Measurements from ENCODE around the gene ARL2BP. TPM values are rescaled to one million over a fixed set of nuclear protein-coding genes. Genes with fewer than 3 reads are reported as not detected.

The ARL2BP gene
- total and polyA plus RNA-seq, 2 of the 13 experiments (the other 11 are each of a cell fraction or from before 2014, with no cell fraction given) = 64.3 to 67.6 TPM

DNA sequence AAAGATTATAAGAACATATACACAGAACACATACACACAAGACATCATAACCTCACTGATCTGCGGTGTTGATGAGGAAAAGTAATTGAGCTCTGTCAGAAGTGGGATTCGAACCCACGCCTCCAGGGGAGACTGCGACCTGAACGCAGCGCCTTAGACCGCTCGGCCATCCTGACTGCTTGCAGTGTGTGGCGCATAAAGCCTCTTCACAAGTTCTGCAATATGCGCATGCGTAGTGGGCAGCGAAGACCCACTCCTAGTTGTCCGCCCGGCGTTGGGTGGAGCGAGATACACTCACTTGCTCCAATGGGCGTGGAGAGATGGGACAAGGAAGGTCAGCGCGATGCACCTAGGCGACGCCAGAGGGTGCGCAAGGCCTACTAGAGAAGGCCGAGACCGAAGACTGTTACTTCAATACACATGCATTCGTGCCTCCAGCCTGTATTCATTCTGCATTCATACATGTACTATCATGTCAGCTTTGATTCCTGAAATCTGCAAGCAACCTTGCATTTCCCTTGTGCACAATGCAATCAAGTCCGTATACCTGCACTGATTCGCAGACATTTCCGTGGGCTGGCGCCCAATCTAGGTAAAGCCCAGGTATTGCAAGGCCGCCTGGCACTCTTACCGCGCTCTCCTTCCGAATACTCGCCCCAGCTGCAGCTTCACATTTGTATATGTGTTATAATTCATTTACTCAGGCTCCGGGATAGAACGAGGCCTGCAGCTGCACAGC is 55.5 kb downstream of the ARL2BP start (continued):
- TF ChIP-seq, protein P1, sequence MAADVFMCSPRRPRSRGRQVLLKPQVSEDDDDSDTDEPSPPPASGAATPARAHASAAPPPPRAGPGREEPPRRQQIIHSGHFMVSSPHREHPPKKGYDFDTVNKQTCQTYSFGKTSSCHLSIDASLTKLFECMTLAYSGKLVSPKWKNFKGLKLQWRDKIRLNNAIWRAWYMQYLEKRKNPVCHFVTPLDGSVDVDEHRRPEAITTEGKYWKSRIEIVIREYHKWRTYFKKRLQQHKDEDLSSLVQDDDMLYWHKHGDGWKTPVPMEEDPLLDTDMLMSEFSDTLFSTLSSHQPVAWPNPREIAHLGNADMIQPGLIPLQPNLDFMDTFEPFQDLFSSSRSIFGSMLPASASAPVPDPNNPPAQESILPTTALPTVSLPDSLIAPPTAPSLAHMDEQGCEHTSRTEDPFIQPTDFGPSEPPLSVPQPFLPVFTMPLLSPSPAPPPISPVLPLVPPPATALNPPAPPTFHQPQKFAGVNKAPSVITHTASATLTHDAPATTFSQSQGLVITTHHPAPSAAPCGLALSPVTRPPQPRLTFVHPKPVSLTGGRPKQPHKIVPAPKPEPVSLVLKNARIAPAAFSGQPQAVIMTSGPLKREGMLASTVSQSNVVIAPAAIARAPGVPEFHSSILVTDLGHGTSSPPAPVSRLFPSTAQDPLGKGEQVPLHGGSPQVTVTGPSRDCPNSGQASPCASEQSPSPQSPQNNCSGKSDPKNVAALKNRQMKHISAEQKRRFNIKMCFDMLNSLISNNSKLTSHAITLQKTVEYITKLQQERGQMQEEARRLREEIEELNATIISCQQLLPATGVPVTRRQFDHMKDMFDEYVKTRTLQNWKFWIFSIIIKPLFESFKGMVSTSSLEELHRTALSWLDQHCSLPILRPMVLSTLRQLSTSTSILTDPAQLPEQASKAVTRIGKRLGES (CRISPR knock-in tag; IDR thresholded peaks at IDR 0.05; ENCODE audit: borderline replicate concordance) = no peak
- TF ChIP-seq, protein P2, sequence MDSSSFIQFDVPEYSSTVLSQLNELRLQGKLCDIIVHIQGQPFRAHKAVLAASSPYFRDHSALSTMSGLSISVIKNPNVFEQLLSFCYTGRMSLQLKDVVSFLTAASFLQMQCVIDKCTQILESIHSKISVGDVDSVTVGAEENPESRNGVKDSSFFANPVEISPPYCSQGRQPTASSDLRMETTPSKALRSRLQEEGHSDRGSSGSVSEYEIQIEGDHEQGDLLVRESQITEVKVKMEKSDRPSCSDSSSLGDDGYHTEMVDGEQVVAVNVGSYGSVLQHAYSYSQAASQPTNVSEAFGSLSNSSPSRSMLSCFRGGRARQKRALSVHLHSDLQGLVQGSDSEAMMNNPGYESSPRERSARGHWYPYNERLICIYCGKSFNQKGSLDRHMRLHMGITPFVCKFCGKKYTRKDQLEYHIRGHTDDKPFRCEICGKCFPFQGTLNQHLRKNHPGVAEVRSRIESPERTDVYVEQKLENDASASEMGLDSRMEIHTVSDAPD (CRISPR knock-in tag; IDR thresholded peaks at IDR 0.05) = peak; percentile 87
- TF ChIP-seq, protein P3, sequence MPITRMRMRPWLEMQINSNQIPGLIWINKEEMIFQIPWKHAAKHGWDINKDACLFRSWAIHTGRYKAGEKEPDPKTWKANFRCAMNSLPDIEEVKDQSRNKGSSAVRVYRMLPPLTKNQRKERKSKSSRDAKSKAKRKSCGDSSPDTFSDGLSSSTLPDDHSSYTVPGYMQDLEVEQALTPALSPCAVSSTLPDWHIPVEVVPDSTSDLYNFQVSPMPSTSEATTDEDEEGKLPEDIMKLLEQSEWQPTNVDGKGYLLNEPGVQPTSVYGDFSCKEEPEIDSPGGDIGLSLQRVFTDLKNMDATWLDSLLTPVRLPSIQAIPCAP (CRISPR knock-in tag; IDR thresholded peaks at IDR 0.05; ENCODE audit: low read depth) = no peak; the same call in 1 of the 2 replicates
- peak; percentile 89; the same call in 1 of the 2 replicates for TF ChIP-seq KLF6 (CRISPR knock-in tag; IDR thresholded peaks at IDR 0.05)
- TF ChIP-seq HDAC2 (CRISPR knock-in tag; IDR thresholded peaks at IDR 0.05) = peak; percentile 90
- TF ChIP-seq, protein P4, sequence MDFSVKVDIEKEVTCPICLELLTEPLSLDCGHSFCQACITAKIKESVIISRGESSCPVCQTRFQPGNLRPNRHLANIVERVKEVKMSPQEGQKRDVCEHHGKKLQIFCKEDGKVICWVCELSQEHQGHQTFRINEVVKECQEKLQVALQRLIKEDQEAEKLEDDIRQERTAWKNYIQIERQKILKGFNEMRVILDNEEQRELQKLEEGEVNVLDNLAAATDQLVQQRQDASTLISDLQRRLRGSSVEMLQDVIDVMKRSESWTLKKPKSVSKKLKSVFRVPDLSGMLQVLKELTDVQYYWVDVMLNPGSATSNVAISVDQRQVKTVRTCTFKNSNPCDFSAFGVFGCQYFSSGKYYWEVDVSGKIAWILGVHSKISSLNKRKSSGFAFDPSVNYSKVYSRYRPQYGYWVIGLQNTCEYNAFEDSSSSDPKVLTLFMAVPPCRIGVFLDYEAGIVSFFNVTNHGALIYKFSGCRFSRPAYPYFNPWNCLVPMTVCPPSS (IDR thresholded peaks at IDR 0.05) = no peak
- TF ChIP-seq HIVEP1 (CRISPR knock-in tag; IDR thresholded peaks at IDR 0.05) = no peak
- no peak for TF ChIP-seq ZFP82 (CRISPR knock-in tag; IDR thresholded peaks at IDR 0.05; ENCODE audit: borderline replicate concordance)
- TF ChIP-seq, protein P5, sequence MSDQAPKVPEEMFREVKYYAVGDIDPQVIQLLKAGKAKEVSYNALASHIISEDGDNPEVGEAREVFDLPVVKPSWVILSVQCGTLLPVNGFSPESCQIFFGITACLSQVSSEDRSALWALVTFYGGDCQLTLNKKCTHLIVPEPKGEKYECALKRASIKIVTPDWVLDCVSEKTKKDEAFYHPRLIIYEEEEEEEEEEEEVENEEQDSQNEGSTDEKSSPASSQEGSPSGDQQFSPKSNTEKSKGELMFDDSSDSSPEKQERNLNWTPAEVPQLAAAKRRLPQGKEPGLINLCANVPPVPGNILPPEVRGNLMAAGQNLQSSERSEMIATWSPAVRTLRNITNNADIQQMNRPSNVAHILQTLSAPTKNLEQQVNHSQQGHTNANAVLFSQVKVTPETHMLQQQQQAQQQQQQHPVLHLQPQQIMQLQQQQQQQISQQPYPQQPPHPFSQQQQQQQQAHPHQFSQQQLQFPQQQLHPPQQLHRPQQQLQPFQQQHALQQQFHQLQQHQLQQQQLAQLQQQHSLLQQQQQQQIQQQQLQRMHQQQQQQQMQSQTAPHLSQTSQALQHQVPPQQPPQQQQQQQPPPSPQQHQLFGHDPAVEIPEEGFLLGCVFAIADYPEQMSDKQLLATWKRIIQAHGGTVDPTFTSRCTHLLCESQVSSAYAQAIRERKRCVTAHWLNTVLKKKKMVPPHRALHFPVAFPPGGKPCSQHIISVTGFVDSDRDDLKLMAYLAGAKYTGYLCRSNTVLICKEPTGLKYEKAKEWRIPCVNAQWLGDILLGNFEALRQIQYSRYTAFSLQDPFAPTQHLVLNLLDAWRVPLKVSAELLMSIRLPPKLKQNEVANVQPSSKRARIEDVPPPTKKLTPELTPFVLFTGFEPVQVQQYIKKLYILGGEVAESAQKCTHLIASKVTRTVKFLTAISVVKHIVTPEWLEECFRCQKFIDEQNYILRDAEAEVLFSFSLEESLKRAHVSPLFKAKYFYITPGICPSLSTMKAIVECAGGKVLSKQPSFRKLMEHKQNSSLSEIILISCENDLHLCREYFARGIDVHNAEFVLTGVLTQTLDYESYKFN (CRISPR knock-in tag; conservative IDR thresholded peaks at IDR 0.05) = peak; percentile 64; the same call in 1 of the 2 replicates
- TF ChIP-seq ZNF446 (CRISPR knock-in tag; IDR thresholded peaks at IDR 0.05) = peak; percentile 19; the same call in 1 of the 2 replicates
- no peak; the same call in 1 of the 2 replicates for TF ChIP-seq WIZ (CRISPR knock-in tag; IDR thresholded peaks at IDR 0.05)
- TF ChIP-seq CHD4 (IDR thresholded peaks at IDR 0.05; ENCODE audit: borderline replicate concordance, low read length) = no peak
- no peak for TF ChIP-seq RFX1 (IDR thresholded peaks at IDR 0.05)
- TF ChIP-seq SRSF1 (optimal IDR thresholded peaks at IDR 0.05; ENCODE audit: low read depth, low read length) = peak; percentile 6
- TF ChIP-seq NFIB (CRISPR knock-in tag; IDR thresholded peaks at IDR 0.05; ENCODE audit: borderline replicate concordance) = no peak
- TF ChIP-seq ARNT (IDR thresholded peaks at IDR 0.05) = no peak
- no peak for TF ChIP-seq ZNF552 (CRISPR knock-in tag; IDR thresholded peaks at IDR 0.05; ENCODE audit: borderline replicate concordance)
- peak; percentile 91; the same call in 1 of the 2 replicates for TF ChIP-seq RELA (CRISPR knock-in tag; IDR thresholded peaks at IDR 0.05)
